GM21515 (cell line): Measurements from ENCODE around the gene AMIGO3.
"Not testable (repeated sequence)": the region's sequence is repeated elsewhere in the genome, so short reads cannot be mapped to it uniquely, and the experiment has no call there.

Source experiments
- ATAC-seq: cut with Tn5 transposase; IDR thresholded peaks from one replicate; pipeline ENCODE4 v1.9.1; 2021; ENCODE audit not compliant: unreplicated experiment

AMIGO3 gene

GRCh38 chr3:49712631-49713317, 6.7 kb downstream of the AMIGO3 start:
- no peak for ATAC-seq

- ATAC-seq: no peak
Observed at GRCh38 chr3:49712166-49712565, 7.3 kb downstream of the AMIGO3 start.

GRCh38 chr3:49711489-49711888, 8.0 kb downstream of the AMIGO3 start:
- no peak for ATAC-seq

- no peak for ATAC-seq
Observed at GRCh38 chr3:49709852-49710251, 9.6 kb downstream of the AMIGO3 start.

- ATAC-seq: no peak
Observed at GRCh38 chr3:49707113-49707480, 12.4 kb downstream of the AMIGO3 start.

- no peak for ATAC-seq
Observed at GRCh38 chr3:49706456-49707112, 12.9 kb downstream of the AMIGO3 start.

- no peak for ATAC-seq
Observed at GRCh38 chr3:49705390-49705960, 14.0 kb downstream of the AMIGO3 start.

- no peak for ATAC-seq
Observed at GRCh38 chr3:49704629-49705028, 14.9 kb downstream of the AMIGO3 start.

GRCh38 chr3:49703956-49704355, 15.5 kb downstream of the AMIGO3 start:
- ATAC-seq: no peak

- peak; percentile 50 for ATAC-seq
Observed at GRCh38 chr3:49703443-49703927, 16.0 kb downstream of the AMIGO3 start.

GRCh38 chr3:49702672-49703071, 16.8 kb downstream of the AMIGO3 start:
- no peak for ATAC-seq

GRCh38 chr3:49701388-49702077, 18.0 kb downstream of the AMIGO3 start:
- ATAC-seq: no peak

GRCh38 chr3:49700453-49701128, 18.9 kb downstream of the AMIGO3 start:
- ATAC-seq: no peak

GRCh38 chr3:49700014-49700413, 19.5 kb downstream of the AMIGO3 start:
- no peak for ATAC-seq

- ATAC-seq: no peak
Observed at GRCh38 chr3:49699281-49699979, 20.1 kb downstream of the AMIGO3 start.

- not testable (repeated sequence) for ATAC-seq
Observed at GRCh38 chr3:49695350-49696015, 24.0 kb downstream of the AMIGO3 start.

- ATAC-seq: not testable (repeated sequence)
Observed at GRCh38 chr3:49694409-49695070, 24.9 kb downstream of the AMIGO3 start.

- not testable (repeated sequence) for ATAC-seq
Observed at GRCh38 chr3:49691481-49691880, 28.0 kb downstream of the AMIGO3 start.

GRCh38 chr3:49690856-49691255, 28.6 kb downstream of the AMIGO3 start:
- ATAC-seq: not testable (repeated sequence)
